Prostate gland (tissue), 2 donors: ENCODE results near the gene ADISSP.

ENCODE experiments used
- CTCF ChIP-seq, 4 experiments: fragments of 200-600 bp in 2 of 4; fragments of 450-650 bp in 2 of 4; sonication (generic) in 2 of 4; IDR thresholded peaks; 1 replicate in 3 of 4; 2 replicates in 1 of 4; pipeline ENCODE4 v1.5.1; 2016 to 2019; ENCODE audit warnings: antibody characterized with exemption in 4 of 4, mild to moderate bottlenecking in 2 of 4, moderate library complexity in 2 of 4
- POLR2A ChIP-seq: fragments of 450-650 bp; IDR thresholded peaks from one replicate; pipeline ENCODE4 v1.6.1; 2016; ENCODE audit warnings: antibody characterized with exemption, mild to moderate bottlenecking
- POLR2AphosphoS5 ChIP-seq: sonication (generic); formaldehyde crosslinking; IDR thresholded peaks from one replicate; pipeline ENCODE4 v1.6.1; 2017; ENCODE audit warnings: antibody characterized with exemption

DNA sequence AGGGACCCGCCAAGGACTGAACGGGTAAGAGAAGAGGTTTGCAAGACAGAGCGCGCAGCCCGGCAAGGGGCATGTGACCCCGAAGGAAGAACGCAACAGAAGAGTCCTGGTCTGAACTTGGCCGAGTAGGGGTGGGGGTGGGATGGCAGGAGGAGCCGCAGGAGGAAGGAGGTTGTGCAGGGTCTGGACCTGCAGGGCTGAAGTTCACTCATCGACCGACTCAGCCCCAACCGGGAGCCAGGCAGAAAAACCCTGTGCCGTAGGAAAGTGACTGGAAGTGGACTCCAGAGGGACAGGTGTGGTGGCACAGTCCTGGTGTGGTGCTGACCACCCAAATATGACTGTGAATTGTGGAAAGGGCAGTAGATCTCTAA, 15.2 kb downstream of the ADISSP start:
- TF ChIP-seq CTCF (IDR thresholded peaks at IDR 0.05): no peak
- TF ChIP-seq POLR2A: no peak
- no peak for TF ChIP-seq POLR2AphosphoS5
